Left hindlimb (tissue), 1 donor: Measurements from ENCODE around the gene NAB2.

ENCODE experiments used
- DNase-seq: peaks from one replicate; pipeline ENCODE4 v3.0.0-alpha.2; 2018

Gene NAB2

DNA sequence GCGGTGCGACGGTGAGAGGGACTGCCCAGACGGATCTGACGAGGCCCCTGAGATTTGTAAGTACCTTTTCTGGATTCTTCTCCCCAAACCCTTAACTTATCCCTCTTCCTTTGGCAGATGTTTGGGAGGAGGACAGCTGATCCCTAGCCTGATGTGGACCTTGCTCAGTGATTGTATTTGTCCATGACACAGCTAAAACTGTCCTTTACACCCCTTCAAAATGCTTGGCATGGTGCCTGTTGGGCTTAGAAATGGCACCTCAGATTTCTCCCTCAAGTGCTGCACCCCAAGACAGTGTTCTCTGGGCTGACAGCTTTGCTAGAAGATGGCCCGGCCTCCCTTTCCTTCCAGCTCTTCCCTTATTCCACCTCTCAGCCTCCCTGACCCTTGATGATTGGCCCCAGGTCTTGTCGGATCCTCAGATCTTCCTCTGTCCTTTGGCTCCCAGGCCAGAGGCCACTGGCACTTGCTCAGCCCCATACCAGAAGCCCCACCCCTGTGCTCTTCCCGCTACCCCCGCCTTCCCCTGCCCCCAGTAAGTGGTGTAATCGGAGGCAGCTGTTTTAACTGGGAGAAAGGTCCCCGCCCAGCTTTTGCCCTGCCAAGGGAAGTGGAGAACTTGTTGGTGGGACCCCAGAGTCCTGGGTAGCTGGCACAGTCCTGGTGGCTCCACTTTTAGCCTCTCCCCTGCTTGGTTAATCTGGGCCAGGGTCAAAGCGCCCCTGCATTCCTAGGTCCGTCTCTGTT is 49.8 kb downstream of the NAB2 start:
- peak; percentile 65 for DNase-seq

- DNase-seq: peak; percentile 5
Measured at GRCh38 chr12:57139796-57140649, 51.1 kb downstream of the NAB2 start.

GRCh38 chr12:57141249-57141648 is 52.3 kb downstream of the NAB2 start:
- DNase-seq: peak; percentile 17

DNA sequence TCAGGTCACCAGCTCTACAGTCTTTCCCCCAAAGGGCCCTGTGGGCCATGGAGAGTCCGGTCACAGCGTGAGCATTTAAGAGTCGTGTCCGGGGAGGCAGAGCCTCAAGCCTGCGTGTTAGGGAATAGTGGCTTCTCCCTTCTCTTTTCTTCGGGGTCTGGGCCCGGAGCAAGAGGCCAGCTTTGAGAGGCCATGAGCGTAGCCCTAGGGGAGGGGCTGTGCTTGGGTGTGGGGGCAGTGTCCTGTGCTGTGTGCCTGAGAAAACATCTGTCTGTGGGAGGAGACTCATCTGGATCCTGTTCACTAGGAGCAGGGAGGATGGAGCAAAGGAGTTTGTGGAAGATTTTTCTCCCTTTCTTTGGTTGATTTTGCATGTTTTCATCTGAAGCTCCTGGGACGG is 53.2 kb downstream of the NAB2 start:
- peak; percentile 44 for DNase-seq

- DNase-seq: peak; percentile 30
Measured at GRCh38 chr12:57142727-57143126, 53.8 kb downstream of the NAB2 start.

- no peak for DNase-seq
Measured at GRCh38 chr12:57143454-57143853, 54.5 kb downstream of the NAB2 start.
